GM13976 (cell line): ENCODE results near the gene IRF5.

Source experiments
- DNase-seq: peaks from one replicate; pipeline ENCODE4 v3.0.0; 2012; ENCODE audit warnings: low spot score
- CTCF ChIP-seq: IDR thresholded peaks from 2 replicates; pipeline ENCODE4 v1.5.1; 2012; ENCODE audit warnings: borderline replicate concordance, mild to moderate bottlenecking; ENCODE audit not compliant: insufficient read depth; ENCODE audit errors: extremely low read depth, missing control alignments, control extremely low read depth
- in situ Hi-C: fragments of 300-500 bp; cut with MboI; formaldehyde crosslinking; loops from one replicate; pipeline ENCODE4 v1.12.0; 2022; ENCODE audit warnings: low sequenced_read_pairs, mixed read lengths, inconsistent platforms; ENCODE audit not compliant: unreplicated experiment

Gene IRF5

GRCh38 chr7:128913870-128914565 is 23.7 kb upstream of the IRF5 start:
- no peak for TF ChIP-seq CTCF
- no peak for DNase-seq
- in situ Hi-C loops: loop anchor here (25.0 kb wide), 1 partner anchor 173 kb away; no protein-coding TSS in a partner anchor

GRCh38 chr7:128914566-128915151 is 23.1 kb upstream of the IRF5 start:
- in situ Hi-C loops: loop anchor here (25.0 kb wide), 1 partner anchor 173 kb away; no protein-coding TSS in a partner anchor
- DNase-seq: peak; percentile 82
- TF ChIP-seq CTCF: no peak

GRCh38 chr7:128915271-128915819 is 22.4 kb upstream of the IRF5 start:
- in situ Hi-C loops: loop anchor here (25.0 kb wide), 1 partner anchor 172 kb away; no protein-coding TSS in a partner anchor
- DNase-seq: peak; percentile 47
- no peak for TF ChIP-seq CTCF

- peak; percentile 16 for DNase-seq
- in situ Hi-C loops: loop anchor here (25.0 kb wide), 1 partner anchor 171 kb away; no protein-coding TSS in a partner anchor
- TF ChIP-seq CTCF: no peak
These were observed 21.7 kb upstream of the IRF5 start for GRCh38 chr7:128915841-128916642.

- in situ Hi-C loops: loop anchor here (25.0 kb wide), 1 partner anchor 171 kb away; no protein-coding TSS in a partner anchor
- no peak for TF ChIP-seq CTCF
- DNase-seq: no peak
These were observed 21.1 kb upstream of the IRF5 start for GRCh38 chr7:128916643-128916915.

GRCh38 chr7:128917122-128917521 is 20.6 kb upstream of the IRF5 start:
- in situ Hi-C loops: loop anchor here (25.0 kb wide), 1 partner anchor 170 kb away; no protein-coding TSS in a partner anchor
- TF ChIP-seq CTCF: no peak
- no peak for DNase-seq
